KMS-11 (cell line): ENCODE results near the gene KTN1.

ENCODE experiments used
- H2AFZ ChIP-seq: fragments of 200-600 bp; sonication (generic); 2 replicates; pipeline ENCODE4 v1.6.1; 2016; ENCODE audit warnings: antibody characterized with exemption, mixed run types, low read depth
- H3K27ac ChIP-seq: fragments of 200-600 bp; sonication (generic); 2 replicates; pipeline ENCODE4 v1.6.1; 2016; ENCODE audit warnings: mild to moderate bottlenecking, mixed run types
- H3K27me3 ChIP-seq: fragments of 200-600 bp; sonication (generic); 2 replicates; pipeline ENCODE4 v1.6.1; 2017; ENCODE audit warnings: mild to moderate bottlenecking, low read depth, mixed run types, moderate library complexity; ENCODE audit not compliant: insufficient read depth
- H3K36me3 ChIP-seq: fragments of 200-600 bp; sonication (generic); 2 replicates; pipeline ENCODE4 v1.6.1; 2017; ENCODE audit warnings: mild to moderate bottlenecking, mixed run types; ENCODE audit not compliant: insufficient read depth
- H3K4me1 ChIP-seq: fragments of 200-600 bp; sonication (generic); 2 replicates; pipeline ENCODE4 v1.6.1; 2016; ENCODE audit warnings: mild to moderate bottlenecking, low read depth, mixed run types; ENCODE audit not compliant: poor library complexity, severe bottlenecking
- H3K4me2 ChIP-seq: fragments of 200-600 bp; sonication (generic); 2 replicates; pipeline ENCODE4 v1.7.0; 2016; ENCODE audit warnings: mild to moderate bottlenecking, mixed run types
- H3K4me3 ChIP-seq: fragments of 200-600 bp; sonication (generic); IDR thresholded peaks from 2 replicates; pipeline ENCODE4 v1.6.1; 2017; ENCODE audit warnings: low read depth, low read length, mixed read lengths; ENCODE audit not compliant: insufficient read depth
- H3K79me2 ChIP-seq: fragments of 200-600 bp; sonication (generic); 2 replicates; pipeline ENCODE4 v1.6.1; 2016; ENCODE audit warnings: low read depth, mixed run types; ENCODE audit not compliant: insufficient read depth
- H3K9ac ChIP-seq: fragments of 200-600 bp; sonication (generic); 2 replicates; pipeline ENCODE4 v1.6.1; 2016; ENCODE audit warnings: mild to moderate bottlenecking, mixed run types
- H4K20me1 ChIP-seq: fragments of 200-600 bp; sonication (generic); 2 replicates; pipeline ENCODE4 v1.6.1; 2016; ENCODE audit warnings: mild to moderate bottlenecking, mixed run types; ENCODE audit not compliant: insufficient read depth
- TF ChIP-seq, protein P1 (sequence below): fragments of 200-600 bp; sonication (generic); conservative IDR thresholded peaks from 2 replicates; pipeline ENCODE4 v1.6.1; 2017; ENCODE audit warnings: low read depth, mild to moderate bottlenecking, antibody characterized with exemption, low read length, moderate library complexity, mixed read lengths

Gene KTN1

DNA sequence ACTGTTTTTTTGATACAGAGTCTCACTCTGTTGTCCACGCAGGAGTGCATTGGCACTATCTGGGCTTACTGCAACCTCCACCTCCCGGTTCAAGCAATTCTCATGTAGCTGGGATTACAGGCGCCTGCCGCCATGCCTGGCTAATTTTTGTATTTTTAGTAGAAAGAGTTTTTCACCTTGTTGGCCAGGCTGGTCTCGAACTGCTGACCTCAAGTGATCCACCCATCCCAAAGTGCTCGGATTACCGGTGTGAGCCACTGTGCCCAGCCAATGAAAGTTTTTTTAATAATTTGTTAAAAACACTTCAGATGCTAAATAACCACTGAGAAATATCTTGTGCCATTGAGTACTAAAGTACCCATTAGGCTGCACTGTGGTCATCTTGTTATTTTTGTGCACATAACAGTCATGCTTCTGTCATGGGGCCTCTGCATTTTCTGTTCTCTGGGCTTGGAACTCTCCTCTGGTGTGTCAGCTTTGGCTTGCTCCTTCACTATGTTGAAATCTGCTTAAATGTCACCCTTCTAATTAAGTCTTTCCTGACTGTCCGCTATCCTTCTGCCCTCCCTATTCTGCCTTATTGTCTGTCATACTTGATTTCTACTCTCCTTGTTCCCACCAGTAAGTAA is 105.1 kb downstream of the KTN1 start:
- Histone ChIP-seq H3K36me3 (no peaks in the 10 kb centered on the region), H3K27ac (no peak overlapping the region), H3K79me2 (no peaks in the 10 kb centered on the region), H3K9ac (no peak overlapping the region), H3K4me1 (no peaks in the 10 kb centered on the region), H3K4me3 (no peak overlapping the region), H3K4me2 (no peak overlapping the region), H2AFZ (no peak overlapping the region), H3K27me3 (no peaks in the 10 kb centered on the region), H4K20me1 (no peaks in the 10 kb centered on the region)
- TF ChIP-seq, protein P1, sequence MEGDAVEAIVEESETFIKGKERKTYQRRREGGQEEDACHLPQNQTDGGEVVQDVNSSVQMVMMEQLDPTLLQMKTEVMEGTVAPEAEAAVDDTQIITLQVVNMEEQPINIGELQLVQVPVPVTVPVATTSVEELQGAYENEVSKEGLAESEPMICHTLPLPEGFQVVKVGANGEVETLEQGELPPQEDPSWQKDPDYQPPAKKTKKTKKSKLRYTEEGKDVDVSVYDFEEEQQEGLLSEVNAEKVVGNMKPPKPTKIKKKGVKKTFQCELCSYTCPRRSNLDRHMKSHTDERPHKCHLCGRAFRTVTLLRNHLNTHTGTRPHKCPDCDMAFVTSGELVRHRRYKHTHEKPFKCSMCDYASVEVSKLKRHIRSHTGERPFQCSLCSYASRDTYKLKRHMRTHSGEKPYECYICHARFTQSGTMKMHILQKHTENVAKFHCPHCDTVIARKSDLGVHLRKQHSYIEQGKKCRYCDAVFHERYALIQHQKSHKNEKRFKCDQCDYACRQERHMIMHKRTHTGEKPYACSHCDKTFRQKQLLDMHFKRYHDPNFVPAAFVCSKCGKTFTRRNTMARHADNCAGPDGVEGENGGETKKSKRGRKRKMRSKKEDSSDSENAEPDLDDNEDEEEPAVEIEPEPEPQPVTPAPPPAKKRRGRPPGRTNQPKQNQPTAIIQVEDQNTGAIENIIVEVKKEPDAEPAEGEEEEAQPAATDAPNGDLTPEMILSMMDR: no peak

DNA sequence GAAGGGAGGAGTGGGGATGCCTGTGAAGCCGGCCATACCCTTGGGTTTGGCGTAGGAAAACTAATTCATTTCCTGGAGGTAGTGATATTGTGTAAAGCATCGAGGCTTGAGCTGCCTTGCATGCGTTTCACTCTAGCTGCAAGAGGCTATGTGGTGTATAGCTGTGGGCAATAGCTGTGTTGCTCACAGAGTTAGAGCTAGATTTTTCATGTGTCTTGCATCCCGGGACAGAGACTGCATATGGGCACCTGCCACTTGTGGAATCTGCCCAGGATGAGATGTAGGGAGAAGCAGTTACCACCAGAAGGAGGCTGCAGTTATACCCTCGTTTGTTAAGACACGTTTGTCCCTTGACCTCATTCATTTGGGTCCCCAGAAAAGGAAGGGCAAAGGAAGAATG is 106.7 kb downstream of the KTN1 start:
- Histone ChIP-seq H2AFZ (no peak overlapping the region), H3K27me3 (no peaks in the 10 kb centered on the region), H3K9ac (no peak overlapping the region), H3K27ac (no peak overlapping the region), H3K4me1 (no peaks in the 10 kb centered on the region), H4K20me1 (no peaks in the 10 kb centered on the region), H3K79me2 (no peaks in the 10 kb centered on the region), H3K4me3 (no peak overlapping the region), H3K36me3 (no peaks in the 10 kb centered on the region), H3K4me2 (no peak overlapping the region)
- TF ChIP-seq, protein P1: no peak

DNA sequence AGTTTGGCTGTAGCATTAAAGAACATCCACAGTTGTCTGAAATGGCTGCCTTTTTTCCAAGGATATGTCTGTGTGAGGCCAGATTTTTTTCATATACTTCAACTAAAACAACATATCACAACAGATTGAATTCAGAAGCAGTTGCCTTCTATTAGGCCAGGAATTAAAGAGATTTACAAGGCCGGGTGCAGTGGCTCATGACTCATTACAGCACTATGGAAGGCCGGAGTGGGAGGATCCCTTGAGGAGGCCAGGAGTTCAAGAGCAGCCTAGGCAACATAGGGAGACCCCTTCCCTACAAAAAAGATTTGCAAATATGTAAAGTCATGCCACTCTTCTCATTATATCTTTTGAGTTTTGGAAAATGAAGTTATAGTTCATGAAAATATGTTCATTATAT is 108.6 kb downstream of the KTN1 start:
- TF ChIP-seq, protein P1: no peak
- H3K36me3 ChIP-seq: no peaks in the 10 kb centered on the region

DNA sequence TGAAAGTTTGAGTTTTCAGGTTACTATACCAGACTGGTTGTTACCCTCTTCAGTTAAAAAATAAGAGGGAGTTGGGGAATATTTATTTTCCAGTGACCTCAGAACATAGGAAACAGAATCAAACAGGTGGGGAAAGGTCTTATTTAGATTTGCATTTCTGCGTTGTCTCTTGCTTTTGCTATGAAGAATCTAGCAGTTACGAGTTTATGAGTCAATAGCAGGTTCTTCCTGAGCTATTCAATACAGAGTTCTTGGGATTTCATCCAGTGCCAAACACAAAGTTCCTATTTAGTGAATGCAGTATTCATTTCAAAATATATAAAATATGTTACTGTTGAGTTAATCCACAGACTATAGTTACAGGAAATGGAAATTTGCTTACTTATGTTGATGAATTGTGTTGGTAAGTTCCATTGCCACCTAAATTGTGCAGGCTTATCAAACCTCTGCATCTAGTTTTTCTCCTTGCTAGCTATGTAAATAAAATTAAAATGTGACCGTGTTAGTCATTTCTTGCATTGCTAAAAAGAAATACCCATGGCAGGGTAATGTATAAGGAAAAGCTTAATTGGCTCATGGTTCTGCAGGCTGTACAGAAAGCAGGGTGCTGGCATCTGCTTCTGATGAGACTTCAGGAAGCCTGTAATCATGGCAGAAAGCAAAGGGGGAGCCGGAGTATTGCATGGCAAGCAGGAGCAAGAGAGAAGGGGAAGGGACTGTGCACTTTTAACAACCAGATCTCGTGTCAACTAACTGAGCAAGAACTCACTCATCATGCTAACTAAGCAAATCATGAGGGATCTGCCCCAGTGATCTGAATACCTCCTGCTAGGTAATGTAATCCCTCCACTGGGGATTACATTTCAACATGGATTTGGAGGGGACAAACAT is 110.2 kb downstream of the KTN1 start:
- Histone ChIP-seq H3K4me2 (no peak overlapping the region), H2AFZ (no peak overlapping the region), H4K20me1 (no peaks in the 10 kb centered on the region), H3K4me1 (no peaks in the 10 kb centered on the region), H3K79me2 (no peaks in the 10 kb centered on the region), H3K36me3 (no peaks in the 10 kb centered on the region), H3K4me3 (no peak overlapping the region), H3K27me3 (no peaks in the 10 kb centered on the region), H3K9ac (no peak overlapping the region), H3K27ac (no peak overlapping the region)
- TF ChIP-seq, protein P1: no peak

More for the DNA sequence above, 108.6 kb downstream of the KTN1 start:
- no peak overlapping the region for H3K4me3 ChIP-seq
- no peak overlapping the region for H3K9ac ChIP-seq
- no peaks in the 10 kb centered on the region for H3K27me3 ChIP-seq
- H4K20me1 ChIP-seq: no peaks in the 10 kb centered on the region
- H3K4me1 ChIP-seq: no peaks in the 10 kb centered on the region
- H2AFZ ChIP-seq: no peak overlapping the region
- no peak overlapping the region for H3K27ac ChIP-seq
- no peaks in the 10 kb centered on the region for H3K79me2 ChIP-seq
- no peak overlapping the region for H3K4me2 ChIP-seq
